Stimulated activated CD4-positive, alpha-beta T cell treated with anti-CD3 and anti-CD28 coated beads, TNF-alpha, amount 100 ng/mL, for 48 hours (primary cell): Measurements from ENCODE around the gene ZNF3.

Experiments used
- DNase-seq, 3 donors: peaks; one replicate each; pipeline ENCODE4 v3.0.0-alpha.2; 2020; ENCODE audit warnings: low read depth in 3 of 3

ZNF3 gene

GRCh38 chr7:100109521-100110163 is 28.1 kb upstream of the ZNF3 start:
- no peak for DNase-seq

DNA sequence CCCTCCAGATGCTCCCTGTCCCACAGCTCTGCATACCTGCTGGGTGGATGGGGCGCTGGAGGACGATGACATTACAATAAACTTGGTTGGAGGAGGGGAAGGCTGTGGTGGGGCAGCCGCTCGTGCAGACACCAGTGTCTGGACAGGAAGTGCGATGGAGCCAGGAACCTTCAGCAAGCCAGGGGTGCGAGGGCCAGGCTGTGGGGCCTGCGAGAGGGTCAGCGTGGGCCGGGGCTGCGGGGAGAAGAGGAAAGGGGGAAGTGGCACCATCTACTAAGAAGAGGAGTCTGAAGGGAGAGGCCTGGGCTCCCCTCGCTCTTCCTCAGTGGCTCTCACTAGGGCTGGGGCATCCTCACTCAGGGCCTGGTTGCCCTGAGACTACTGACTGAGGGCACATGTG is 26.4 kb upstream of the ZNF3 start:
- no peak for DNase-seq

GRCh38 chr7:100107125-100107737 is 25.7 kb upstream of the ZNF3 start:
- no peak for DNase-seq

DNA sequence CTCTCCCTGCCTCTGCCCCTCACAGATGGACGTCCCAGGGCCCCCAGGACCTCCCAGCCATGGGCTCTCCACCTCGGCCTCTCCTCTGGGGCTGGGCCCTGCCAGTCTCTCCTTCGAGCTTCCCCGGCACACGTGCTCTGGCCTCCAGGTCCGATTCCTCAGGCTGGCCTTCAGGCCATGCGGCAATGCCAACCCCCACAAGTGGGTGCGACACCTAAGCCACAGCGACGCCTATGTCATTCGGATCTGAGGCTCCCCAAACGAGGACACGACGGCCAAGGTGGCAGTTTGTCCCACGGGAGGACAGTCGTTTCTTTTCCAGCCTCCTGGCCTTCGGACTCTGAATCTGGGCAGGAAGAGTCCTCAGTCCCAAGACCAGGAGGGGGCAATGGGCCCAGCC is 25.1 kb upstream of the ZNF3 start:
- DNase-seq = no peak

DNA sequence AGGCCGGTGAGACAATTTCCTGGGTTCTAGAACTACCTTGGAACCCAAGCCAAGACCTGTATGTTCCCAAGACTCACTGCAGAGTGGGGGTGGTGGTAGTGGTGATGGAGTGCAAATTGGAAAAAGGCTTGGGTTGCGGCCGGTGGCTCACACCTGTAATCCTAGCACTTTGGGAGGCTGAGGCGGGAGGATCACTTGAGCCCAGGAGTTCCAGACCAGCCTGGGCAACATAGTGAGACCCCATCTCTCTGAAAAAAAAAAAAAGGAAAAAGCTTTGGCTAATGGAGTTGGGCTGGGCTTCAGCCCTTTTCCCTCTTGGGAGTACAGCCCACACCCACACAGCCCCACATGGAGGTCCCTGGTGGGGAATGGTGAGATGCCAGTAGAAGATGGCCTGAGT is 24.0 kb upstream of the ZNF3 start:
- DNase-seq = no peak

GRCh38 chr7:100102950-100103840 is 21.7 kb upstream of the ZNF3 start:
- DNase-seq = no peak

DNA sequence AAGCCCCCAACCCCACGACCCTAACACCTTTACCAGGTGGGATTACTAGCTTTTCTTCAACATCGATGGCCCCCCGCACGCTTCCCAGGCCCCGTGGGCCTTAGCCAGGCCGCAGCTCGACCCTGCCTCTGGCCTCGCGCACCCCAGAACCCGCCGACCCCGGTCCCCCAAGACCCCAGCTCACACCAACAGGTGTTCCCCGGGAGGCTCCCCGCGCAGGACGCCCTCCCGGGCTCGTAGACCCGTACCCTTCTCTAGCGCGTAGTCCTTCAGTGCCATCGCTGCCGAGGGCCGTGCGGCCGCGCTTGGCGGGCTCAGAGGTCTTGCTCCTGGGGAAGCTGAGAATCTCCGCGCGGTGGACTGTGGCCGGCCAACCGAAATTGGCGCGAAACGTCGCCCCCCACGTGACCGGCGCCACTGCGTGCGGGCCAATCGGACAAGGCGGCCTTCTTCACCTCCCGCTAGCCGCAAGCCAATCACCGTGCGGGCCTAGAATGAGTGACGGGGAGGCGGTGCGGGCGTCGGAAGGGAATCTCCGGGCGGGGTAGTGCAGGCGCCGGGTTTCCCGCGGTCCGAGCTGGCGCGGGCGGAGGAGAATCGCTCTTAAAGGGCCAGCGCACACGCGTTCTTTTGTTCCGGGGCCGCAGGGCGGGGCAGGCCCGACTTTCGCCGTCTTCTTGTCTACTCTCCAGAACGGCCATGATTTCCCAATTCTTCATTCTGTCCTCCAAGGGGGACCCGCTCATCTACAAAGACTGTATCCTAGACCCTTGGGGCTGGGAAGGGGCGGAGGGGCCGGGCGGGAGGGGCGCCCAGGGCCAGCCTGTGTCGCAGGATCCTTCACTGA is 19.7 kb upstream of the ZNF3 start, which contains the start of the genes AP4M1 and MCM7:
Gene AP4M1 (plus strand): TSS at position 628 of the 847 bp plus-strand sequence. CDS start 72 bp downstream, at position 700.
Gene MCM7 (minus strand): TSS at position 382 of the 847 bp plus-strand sequence. CDS start 103 bp downstream, at position 279.
- peak; percentile 96 to 98 (median 97) for DNase-seq

GRCh38 chr7:100100420-100101015 is 19.0 kb upstream of the ZNF3 start:
- peak; percentile 75 to 83 (median 77) for DNase-seq

GRCh38 chr7:100099452-100099851 is 17.9 kb upstream of the ZNF3 start:
- no peak for DNase-seq

- no peak for DNase-seq
Observed at GRCh38 chr7:100098913-100099312, 17.4 kb upstream of the ZNF3 start.

DNA sequence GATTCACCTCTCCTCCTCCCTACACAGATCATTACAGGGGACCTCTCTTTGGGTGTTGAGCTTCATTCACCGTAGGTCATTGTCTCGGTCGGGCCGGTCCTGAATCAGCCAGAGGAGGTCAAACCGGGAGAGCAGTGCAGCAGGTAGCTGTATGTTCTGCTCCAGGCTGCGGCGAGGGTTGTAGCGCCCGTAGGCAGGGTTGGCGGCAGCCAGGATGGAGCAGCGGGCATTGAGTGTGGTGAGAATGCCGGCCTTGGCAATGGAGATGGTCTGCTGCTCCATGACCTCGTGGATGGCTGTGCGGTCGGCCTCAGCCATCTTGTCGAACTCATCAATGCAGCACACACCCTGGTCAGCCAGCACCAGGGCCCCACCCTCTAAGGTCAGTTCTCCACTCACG is 14.2 kb upstream of the ZNF3 start:
- DNase-seq = no peak

- DNase-seq = no peak
Observed at GRCh38 chr7:100095289-100095688, 13.8 kb upstream of the ZNF3 start.

DNA sequence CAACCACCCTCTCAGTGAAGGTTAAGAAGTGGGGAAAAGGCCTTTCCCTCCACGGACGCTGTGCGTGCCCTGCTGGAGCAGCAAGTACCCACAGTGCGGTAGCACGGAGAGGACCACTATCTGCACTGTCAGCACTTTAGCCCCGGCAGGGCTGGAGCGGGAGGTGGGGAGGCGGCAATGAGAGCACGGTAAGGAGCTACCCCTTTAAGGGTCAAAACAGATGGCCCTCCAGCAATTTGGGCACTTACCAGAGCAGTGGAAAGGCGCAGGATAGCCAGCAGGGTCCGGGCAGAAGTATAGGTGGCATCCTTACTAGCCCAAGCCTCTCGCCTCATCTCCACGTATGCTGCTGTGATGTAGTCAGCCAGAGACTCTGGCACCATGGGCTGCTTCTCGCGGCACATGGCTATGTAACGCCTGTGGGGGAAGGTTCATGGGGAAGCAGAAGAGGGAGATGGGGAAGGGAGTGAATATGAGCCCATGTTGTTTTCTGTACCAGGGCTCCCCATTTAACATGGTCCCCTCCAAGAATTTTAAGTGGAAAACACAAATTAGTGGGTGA is 12.5 kb upstream of the ZNF3 start:
- DNase-seq = no peak

DNA sequence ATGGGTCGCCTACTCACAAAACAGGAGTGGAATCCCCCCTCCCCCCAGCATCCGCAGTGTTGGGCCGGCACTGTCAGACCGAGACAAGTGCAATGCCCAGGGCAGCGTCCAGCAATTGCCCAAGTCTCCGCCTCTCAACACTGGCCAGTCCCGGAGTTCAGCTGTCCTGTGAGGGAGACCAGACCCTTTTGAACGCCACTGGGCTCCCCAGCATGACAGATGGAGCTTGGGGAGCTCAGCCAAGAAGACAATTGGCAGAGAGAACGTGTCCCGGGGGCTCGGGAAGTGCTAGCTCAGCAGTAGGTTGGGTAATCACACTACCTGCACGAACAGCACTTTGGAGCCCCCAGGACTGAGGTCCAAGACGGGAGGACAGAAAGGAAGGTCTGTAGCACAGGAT is 12.0 kb upstream of the ZNF3 start:
- no peak for DNase-seq

DNA sequence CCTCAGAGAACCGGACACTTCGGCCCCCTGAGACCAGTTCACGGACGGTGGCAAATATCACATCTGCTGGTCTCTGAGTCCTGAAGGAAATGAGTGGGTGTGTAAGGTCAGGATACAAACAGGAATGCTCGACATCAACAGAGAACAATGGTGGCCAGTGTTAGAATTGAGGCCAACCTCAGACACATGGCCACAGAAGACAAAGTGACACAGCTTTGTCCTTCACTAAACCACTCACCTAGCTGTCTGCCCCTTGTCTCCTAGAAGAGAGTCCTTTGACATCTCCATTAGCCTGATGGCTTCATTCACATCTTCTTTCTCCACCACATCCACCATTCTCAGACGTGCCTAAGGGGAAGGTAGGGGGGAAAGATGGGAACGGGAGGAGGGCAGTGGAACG is 11.5 kb upstream of the ZNF3 start:
- DNase-seq = no peak

DNA sequence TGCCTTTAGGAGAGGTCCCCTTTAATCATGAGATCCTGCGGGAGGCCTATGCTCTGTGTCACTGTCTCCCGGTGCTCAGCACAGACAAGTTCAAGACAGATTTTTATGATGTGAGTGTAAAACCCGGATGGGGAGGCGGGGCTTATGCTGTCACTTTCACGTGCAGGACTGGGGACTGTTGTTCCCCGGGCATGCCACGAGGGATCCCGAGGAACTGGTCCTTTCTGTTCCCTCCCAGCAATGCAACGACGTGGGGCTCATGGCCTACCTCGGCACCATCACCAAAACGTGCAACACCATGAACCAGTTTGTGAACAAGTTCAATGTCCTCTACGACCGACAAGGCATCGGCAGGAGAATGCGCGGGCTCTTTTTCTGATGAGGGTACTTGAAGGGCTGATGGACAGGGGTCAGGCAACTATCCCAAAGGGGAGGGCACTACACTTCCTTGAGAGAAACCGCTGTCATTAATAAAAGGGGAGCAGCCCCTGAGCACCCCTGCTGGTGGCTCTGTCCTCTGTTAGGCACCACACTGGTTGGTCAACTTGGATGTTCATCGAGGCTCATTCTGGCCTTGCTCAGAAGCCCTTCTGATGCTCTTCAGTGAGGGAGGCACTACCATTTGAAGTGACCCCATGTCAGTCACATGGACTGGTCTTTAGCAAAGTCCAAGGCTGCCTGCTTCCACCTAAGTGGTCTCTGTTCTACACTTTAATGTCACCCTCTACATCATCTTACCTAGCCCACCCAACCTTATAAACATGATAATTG is 10.1 kb upstream of the ZNF3 start:
- DNase-seq = no peak

DNA sequence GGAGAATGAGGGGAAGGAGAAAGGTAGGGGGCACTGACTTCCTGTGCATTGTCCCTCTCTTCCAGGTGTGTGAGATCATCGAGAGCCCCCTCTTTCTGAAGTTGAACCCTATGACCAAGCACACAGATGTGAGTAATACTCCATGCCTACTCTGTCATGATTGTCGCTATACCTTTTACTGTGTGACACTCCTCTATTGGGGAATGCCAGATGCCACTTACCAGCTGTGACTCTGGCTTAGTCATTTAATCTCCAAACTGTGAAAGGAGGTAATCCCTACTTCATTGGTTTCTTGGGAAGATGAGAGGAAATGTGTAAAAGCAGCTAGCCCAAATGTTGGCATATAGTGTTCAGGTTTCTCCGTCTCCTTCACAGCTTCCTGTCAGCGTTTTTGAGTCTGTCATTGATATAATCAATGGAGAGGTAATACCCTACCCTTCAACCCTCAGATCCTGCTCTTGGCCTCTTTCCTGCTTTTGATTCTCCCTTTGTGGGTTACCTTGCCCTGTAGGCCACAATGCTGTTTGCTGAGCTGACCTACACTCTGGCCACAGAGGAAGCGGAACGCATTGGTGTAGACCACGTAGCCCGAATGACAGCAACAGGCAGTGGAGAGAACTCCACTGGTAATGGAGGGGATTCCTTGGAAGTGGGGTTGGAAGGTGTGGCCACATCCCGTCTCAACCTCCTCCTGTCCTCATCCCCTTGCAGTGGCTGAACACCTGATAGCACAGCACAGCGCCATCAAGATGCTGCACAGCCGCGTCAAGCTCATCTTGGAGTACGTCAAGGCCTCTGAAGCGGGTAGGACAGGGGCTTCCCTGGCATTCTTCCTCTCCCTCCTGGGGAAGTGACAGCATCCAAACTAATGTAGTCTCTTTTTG is 9.2 kb upstream of the ZNF3 start:
- no peak for DNase-seq

DNA sequence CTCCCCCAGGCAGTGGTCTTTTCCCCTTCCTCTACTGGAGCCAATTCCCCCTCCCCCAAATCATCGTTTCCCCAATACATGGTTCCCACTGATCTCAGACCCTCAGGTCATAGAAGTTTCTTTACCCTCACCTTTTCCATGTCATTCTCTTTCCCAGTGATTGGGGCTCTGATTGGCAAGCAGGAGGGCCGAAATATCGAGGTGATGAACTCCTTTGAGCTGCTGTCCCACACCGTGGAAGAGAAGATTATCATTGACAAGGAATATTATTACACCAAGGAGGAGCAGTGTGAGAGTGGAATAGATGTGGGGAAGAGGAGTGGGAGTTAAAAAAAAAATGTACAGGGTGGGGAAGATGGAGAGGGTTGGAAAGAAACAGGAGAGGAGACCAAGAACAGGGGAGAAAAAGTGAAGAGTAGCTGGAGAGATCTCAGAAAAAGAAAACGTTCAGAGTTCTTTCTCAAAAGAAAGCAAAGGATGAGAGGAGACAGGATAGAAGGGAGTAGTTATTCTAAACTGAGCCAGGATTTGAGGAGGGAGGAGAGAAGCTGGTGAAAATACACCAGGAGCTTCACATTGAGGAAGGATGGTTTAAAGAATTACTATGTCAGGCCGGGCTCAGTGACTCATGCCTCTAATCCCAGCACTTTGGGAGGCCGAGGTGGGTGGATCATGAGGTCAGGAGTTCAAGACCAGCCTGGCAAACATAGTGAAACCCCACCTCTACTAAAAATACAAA is 8.1 kb upstream of the ZNF3 start:
- no peak for DNase-seq
